ENCODE data around the gene NINL. TPM values are rescaled to one million over a fixed set of nuclear protein-coding genes. Genes with fewer than 3 reads are reported as not detected.

Gene NINL
- total and polyA plus RNA-seq, 4 donors = 1.9 to 3.6 (median 2.8) TPM

- H3K4me1 ChIP-seq (ENCODE audit: control insufficient read depth in 4 of 4, insufficient read depth in 4 of 4, low read length in 3 of 4) = peaks cover 0 to 7% (median 7%) of the 10 kb centered on the region in 4 donors
- no peaks in the 10 kb centered on the region for H3K36me3 ChIP-seq (ENCODE audit: control insufficient read depth in 4 of 4, insufficient read depth in 3 of 4, low read depth in 1 of 4, low read length in 3 of 4)
- no peak overlapping the region for H3K4me3 ChIP-seq (ENCODE audit: low read depth in 1 of 3, low read length in 3 of 3)
- H3K9ac ChIP-seq (ENCODE audit: low read depth in 1 of 2, low read length in 2 of 2) = no peak overlapping the region
- no peak overlapping the region for H3K27ac ChIP-seq (ENCODE audit: low read depth in 1 of 2, low read length in 2 of 2)
- no peaks in the 10 kb centered on the region for H3K27me3 ChIP-seq (ENCODE audit: control insufficient read depth in 4 of 4, insufficient read depth in 4 of 4, low read length in 3 of 4)
- H3K9me3 ChIP-seq (ENCODE audit: control insufficient read depth in 4 of 4, low read length in 3 of 4) = no peaks in the 10 kb centered on the region
- 83% methylated on average over 4 of the region's 4 CpGs for WGBS
- no peak for TF ChIP-seq REST (IDR thresholded peaks at IDR 0.05)
- TF ChIP-seq, protein P1, sequence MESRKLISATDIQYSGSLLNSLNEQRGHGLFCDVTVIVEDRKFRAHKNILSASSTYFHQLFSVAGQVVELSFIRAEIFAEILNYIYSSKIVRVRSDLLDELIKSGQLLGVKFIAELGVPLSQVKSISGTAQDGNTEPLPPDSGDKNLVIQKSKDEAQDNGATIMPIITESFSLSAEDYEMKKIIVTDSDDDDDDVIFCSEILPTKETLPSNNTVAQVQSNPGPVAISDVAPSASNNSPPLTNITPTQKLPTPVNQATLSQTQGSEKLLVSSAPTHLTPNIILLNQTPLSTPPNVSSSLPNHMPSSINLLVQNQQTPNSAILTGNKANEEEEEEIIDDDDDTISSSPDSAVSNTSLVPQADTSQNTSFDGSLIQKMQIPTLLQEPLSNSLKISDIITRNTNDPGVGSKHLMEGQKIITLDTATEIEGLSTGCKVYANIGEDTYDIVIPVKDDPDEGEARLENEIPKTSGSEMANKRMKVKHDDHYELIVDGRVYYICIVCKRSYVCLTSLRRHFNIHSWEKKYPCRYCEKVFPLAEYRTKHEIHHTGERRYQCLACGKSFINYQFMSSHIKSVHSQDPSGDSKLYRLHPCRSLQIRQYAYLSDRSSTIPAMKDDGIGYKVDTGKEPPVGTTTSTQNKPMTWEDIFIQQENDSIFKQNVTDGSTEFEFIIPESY (IDR thresholded peaks at IDR 0.05) = no peak
- TF ChIP-seq EGR1 (IDR thresholded peaks at IDR 0.05; ENCODE audit: low read depth in 2 of 2) = no peak
- TF ChIP-seq GABPA (IDR thresholded peaks at IDR 0.05 in 1 of 2, conservative IDR thresholded peaks at IDR 0.05 in 1 of 2) = no peak
- no peak for TF ChIP-seq JUND (IDR thresholded peaks at IDR 0.05)
- TF ChIP-seq FOXA2 (IDR thresholded peaks at IDR 0.05) = no peak
- no peak for DNase-seq (ENCODE audit: low spot score)
These were observed 4.6 kb downstream of the NINL start for GRCh38 chr20:25580711-25581110.

- no peak overlapping the region for H3K27ac ChIP-seq (ENCODE audit: low read depth in 1 of 2, low read length in 2 of 2)
- no peaks in the 10 kb centered on the region for H3K27me3 ChIP-seq (ENCODE audit: control insufficient read depth in 4 of 4, insufficient read depth in 4 of 4, low read length in 3 of 4)
- no peaks in the 10 kb centered on the region for H3K9me3 ChIP-seq (ENCODE audit: control insufficient read depth in 4 of 4, low read length in 3 of 4)
- no peaks in the 10 kb centered on the region for H3K4me1 ChIP-seq (ENCODE audit: control insufficient read depth in 4 of 4, insufficient read depth in 4 of 4, low read length in 3 of 4)
- H3K36me3 ChIP-seq (ENCODE audit: control insufficient read depth in 4 of 4, insufficient read depth in 3 of 4, low read depth in 1 of 4, low read length in 3 of 4) = no peaks in the 10 kb centered on the region
- WGBS = 84% methylated on average over 11 of the region's 11 CpGs
- TF ChIP-seq, protein P1 (IDR thresholded peaks at IDR 0.05) = no peak
- no peak for TF ChIP-seq NR2F2 (IDR thresholded peaks at IDR 0.05)
- no peak for TF ChIP-seq YY1 (IDR thresholded peaks at IDR 0.05)
- TF ChIP-seq, protein P2, sequence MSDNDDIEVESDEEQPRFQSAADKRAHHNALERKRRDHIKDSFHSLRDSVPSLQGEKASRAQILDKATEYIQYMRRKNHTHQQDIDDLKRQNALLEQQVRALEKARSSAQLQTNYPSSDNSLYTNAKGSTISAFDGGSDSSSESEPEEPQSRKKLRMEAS (IDR thresholded peaks at IDR 0.05) = no peak
- no peak for TF ChIP-seq REST (IDR thresholded peaks at IDR 0.05)
- no peak for TF ChIP-seq FOXA2 (IDR thresholded peaks at IDR 0.05)
- no peak for TF ChIP-seq HNF4A (conservative IDR thresholded peaks at IDR 0.05)
- no peak for TF ChIP-seq ATF3 (IDR thresholded peaks at IDR 0.05)
- TF ChIP-seq RXRA (IDR thresholded peaks at IDR 0.05) = no peak
- no peak for TF ChIP-seq HNF4G (IDR thresholded peaks at IDR 0.05)
- TF ChIP-seq CTCF (IDR thresholded peaks at IDR 0.05; ENCODE audit: low read depth, low read length, missing input control) = no peak
- TF ChIP-seq GABPA (IDR thresholded peaks at IDR 0.05 in 1 of 2, conservative IDR thresholded peaks at IDR 0.05 in 1 of 2) = no peak
- no peak for TF ChIP-seq RAD21 (IDR thresholded peaks at IDR 0.05)
- no peak for TF ChIP-seq JUND (IDR thresholded peaks at IDR 0.05)
- no peak for TF ChIP-seq FOXA1 (IDR thresholded peaks at IDR 0.05)
- no peak for TF ChIP-seq EGR1 (IDR thresholded peaks at IDR 0.05; ENCODE audit: low read depth in 2 of 2)
- TF ChIP-seq SP1 (IDR thresholded peaks at IDR 0.05) = no peak
- no peak for TF ChIP-seq TAF1 (conservative IDR thresholded peaks at IDR 0.05)
- H3K4me3 ChIP-seq (ENCODE audit: low read depth in 1 of 3, low read length in 3 of 3) = no peak overlapping the region
- H3K9ac ChIP-seq (ENCODE audit: low read depth in 1 of 2, low read length in 2 of 2) = no peak overlapping the region
- no peak for DNase-seq (ENCODE audit: low spot score)
These were observed 6.1 kb downstream of the NINL start for GRCh38 chr20:25579081-25579770.

Measured in liver (tissue), 9 donors.